VCaP (cell line): ENCODE data around the gene DOCK4.

Source experiments
- H3K27ac ChIP-seq: fragments of 450-650 bp; 2 replicates; pipeline ENCODE4 v1.5.1; 2017
- CTCF ChIP-seq: fragments of 450-650 bp; conservative IDR thresholded peaks from 2 replicates; pipeline ENCODE4 v1.5.1; 2017; ENCODE audit warnings: mild to moderate bottlenecking, moderate library complexity

The DOCK4 gene

GRCh38 chr7:111958431-111958830 lies 247.8 kb downstream of the DOCK4 start:
- no peak for TF ChIP-seq CTCF
- H3K27ac ChIP-seq = no peak overlapping the region

- no peak for TF ChIP-seq CTCF
These were observed 250.6 kb downstream of the DOCK4 start for GRCh38 chr7:111955616-111956015.

GRCh38 chr7:111954474-111955381 lies 251.5 kb downstream of the DOCK4 start:
- TF ChIP-seq CTCF = no peak
- no peak overlapping the region for H3K27ac ChIP-seq

More at GRCh38 chr7:111955616-111956015, 250.6 kb downstream of the DOCK4 start:
- no peak overlapping the region for H3K27ac ChIP-seq

- H3K27ac ChIP-seq = no peak overlapping the region
These were observed 252.1 kb downstream of the DOCK4 start for GRCh38 chr7:111954056-111954455.

GRCh38 chr7:111953611-111954010 lies 252.6 kb downstream of the DOCK4 start:
- H3K27ac ChIP-seq = no peak overlapping the region
- peak; percentile 81 for TF ChIP-seq CTCF

More at GRCh38 chr7:111954056-111954455, 252.1 kb downstream of the DOCK4 start:
- TF ChIP-seq CTCF = no peak

GRCh38 chr7:111952783-111953182 lies 253.4 kb downstream of the DOCK4 start:
- TF ChIP-seq CTCF = no peak
- H3K27ac ChIP-seq = no peak overlapping the region

GRCh38 chr7:111951052-111951451 lies 255.1 kb downstream of the DOCK4 start:
- H3K27ac ChIP-seq = no peak overlapping the region
- TF ChIP-seq CTCF = no peak
